Karpas-422 (cell line): ENCODE data around the gene ACTC1. TPM values are rescaled to one million over a fixed set of nuclear protein-coding genes. Genes with fewer than 3 reads are reported as not detected.
"Not testable (repeated sequence)": the region's sequence is repeated elsewhere in the genome, so short reads cannot be mapped to it uniquely, and the experiment has no call there.

Experiments
- DNase-seq: peaks from one replicate; pipeline ENCODE4 v3.0.0-alpha.2; 2015
- H2AFZ ChIP-seq: fragments of 200-600 bp; sonication (generic); 2 replicates; pipeline ENCODE4 v1.6.1; 2014; ENCODE audit warnings: antibody characterized with exemption, low read length, mixed read lengths
- H3K27ac ChIP-seq: fragments of 200-600 bp; sonication (generic); 2 replicates; pipeline ENCODE4 v1.5.1; 2014; ENCODE audit warnings: mild to moderate bottlenecking, low read length, moderate library complexity
- H3K27me3 ChIP-seq: fragments of 200-600 bp; sonication (generic); 2 replicates; pipeline ENCODE4 v1.6.1; 2014; ENCODE audit warnings: low read length, mixed read lengths
- H3K36me3 ChIP-seq: fragments of 200-600 bp; sonication (generic); 2 replicates; pipeline ENCODE4 v1.6.1; 2014; ENCODE audit warnings: low read length, mixed read lengths; ENCODE audit not compliant: insufficient read depth
- H3K4me1 ChIP-seq: fragments of 200-600 bp; sonication (generic); 2 replicates; pipeline ENCODE4 v1.6.1; 2014; ENCODE audit warnings: mild to moderate bottlenecking, low read length, mixed read lengths
- H3K4me2 ChIP-seq: fragments of 200-600 bp; sonication (generic); 2 replicates; pipeline ENCODE4 v1.6.1; 2014; ENCODE audit warnings: low read length, low read depth, mild to moderate bottlenecking; ENCODE audit not compliant: poor library complexity, severe bottlenecking
- H3K4me3 ChIP-seq: fragments of 200-600 bp; sonication (generic); 2 replicates; pipeline ENCODE4 v1.5.1; 2014; ENCODE audit warnings: mild to moderate bottlenecking, antibody characterized with exemption, low read length, mixed read lengths
- H3K79me2 ChIP-seq: fragments of 200-600 bp; sonication (generic); 2 replicates; pipeline ENCODE4 v1.6.1; 2014; ENCODE audit warnings: mild to moderate bottlenecking, low read length, mixed read lengths
- H3K9ac ChIP-seq: fragments of 200-600 bp; sonication (generic); 2 replicates; pipeline ENCODE4 v1.6.0; 2014; ENCODE audit warnings: low read length
- H3K9me2 ChIP-seq: fragments of 200-600 bp; sonication (generic), shearing (Covaris generic); replicated peaks from 2 replicates; pipeline ENCODE4 v1.6.0; 2014; ENCODE audit warnings: mild to moderate bottlenecking, low read length, moderate library complexity; ENCODE audit not compliant: insufficient read depth
- H3K9me3 ChIP-seq: fragments of 300-700, 200-600 bp; sonication (generic); 2 replicates; pipeline ENCODE4 v1.6.1; 2014; ENCODE audit warnings: low read length, mixed read lengths
- H4K20me1 ChIP-seq: fragments of 200-600 bp; sonication (generic); 2 replicates; pipeline ENCODE4 v1.6.1; 2014; ENCODE audit warnings: mild to moderate bottlenecking, antibody characterized with exemption, low read length, low read depth; ENCODE audit not compliant: insufficient read depth
- total RNA-seq: library from RNA; depleted of rRNA; stranded (reverse); fragments of >200 nt; shearing (Covaris generic); gene quantifications from 2 replicates; pipeline ENCODE4 v1.2.3, GENCODE V29; 2014; ENCODE audit warnings: low replicate concordance

Gene ACTC1
- total RNA-seq, 1 experiment from 2014 or later: not detected

DNA sequence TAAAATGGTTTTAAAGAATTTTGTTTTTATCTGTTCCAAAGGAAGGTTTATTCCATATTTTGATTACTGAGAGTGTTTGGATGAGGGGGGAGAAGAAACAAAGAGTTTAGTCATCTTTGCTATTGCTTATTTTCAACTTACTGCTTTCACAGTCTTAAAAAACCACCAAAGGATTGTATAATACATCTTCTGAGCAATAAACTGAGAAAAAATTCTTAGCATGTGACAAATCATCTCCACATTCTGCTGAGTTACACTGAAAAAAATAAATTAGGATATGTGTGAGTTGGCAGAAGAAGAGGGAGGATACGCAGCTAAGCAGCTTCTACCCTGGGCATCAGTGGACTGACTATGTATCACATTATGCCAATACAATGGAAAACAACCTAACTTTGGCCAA, 23.2 kb upstream of the ACTC1 start:
- no peaks in the 10 kb centered on the region for H3K27me3 ChIP-seq
- H2AFZ ChIP-seq: no peak overlapping the region
- no peak overlapping the region for H3K9ac ChIP-seq
- H3K4me1 ChIP-seq: no peaks in the 10 kb centered on the region
- H3K9me3 ChIP-seq: no peaks in the 10 kb centered on the region
- H3K27ac ChIP-seq: no peak overlapping the region
- no peaks in the 10 kb centered on the region for H4K20me1 ChIP-seq
- no peak overlapping the region for H3K4me2 ChIP-seq
- H3K79me2 ChIP-seq: no peaks in the 10 kb centered on the region
- H3K9me2 ChIP-seq: no peaks in the 10 kb centered on the region
- H3K4me3 ChIP-seq: no peak overlapping the region
- no peaks in the 10 kb centered on the region for H3K36me3 ChIP-seq
- DNase-seq: no peak

DNA sequence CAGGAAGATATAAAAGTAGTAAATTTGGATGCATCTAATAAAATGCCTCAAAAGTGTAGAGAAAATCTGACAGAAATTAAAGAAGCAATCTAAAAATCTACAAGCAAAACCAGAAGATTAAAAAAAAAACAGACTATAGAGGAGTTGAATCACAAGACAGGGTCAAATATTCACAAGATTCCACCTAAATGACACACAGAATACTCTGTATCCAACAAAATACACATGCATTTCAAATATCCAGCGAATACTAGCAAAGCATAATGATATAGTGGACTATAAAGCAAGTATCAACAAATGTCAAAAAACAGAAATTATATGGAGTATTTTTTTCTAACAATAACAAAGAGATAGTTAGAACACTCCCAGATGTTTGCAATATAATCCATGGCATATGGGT, 20.5 kb upstream of the ACTC1 start:
- no peaks in the 10 kb centered on the region for H3K9me3 ChIP-seq

DNA sequence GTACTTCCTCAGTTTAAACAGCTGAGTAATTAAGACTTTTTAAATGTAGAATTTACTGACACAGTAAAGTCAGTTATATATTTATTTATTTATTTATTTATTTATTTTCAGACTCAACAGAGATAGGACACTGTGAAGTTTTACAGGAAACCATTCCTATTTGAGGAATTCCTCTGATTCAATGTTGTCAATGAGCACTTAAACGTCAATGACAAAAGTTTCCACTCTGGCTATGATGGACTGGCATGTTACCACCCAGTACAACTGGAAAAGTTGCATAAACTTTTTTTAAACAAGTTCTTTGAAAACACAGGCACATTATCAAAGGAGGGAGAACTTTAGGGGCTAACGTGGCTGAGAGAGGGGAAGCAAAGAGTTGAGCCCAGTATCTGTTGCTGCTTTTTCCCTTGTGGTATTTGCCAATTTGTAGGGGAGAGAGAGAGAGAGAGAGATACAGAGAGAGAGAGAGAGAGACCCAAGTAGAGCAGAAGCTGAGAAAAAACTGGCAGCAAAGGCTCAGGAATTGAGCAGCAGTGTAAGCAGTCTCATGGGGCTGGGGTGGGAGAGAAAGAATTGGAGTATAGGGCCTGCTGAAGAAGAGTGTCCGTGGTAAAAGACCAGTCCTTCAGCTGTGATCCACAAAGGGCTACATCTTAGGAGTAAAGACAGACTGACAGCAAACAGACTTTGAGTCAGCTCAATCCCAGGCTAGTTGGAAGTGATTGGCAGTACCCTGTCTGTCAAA, 18.3 kb upstream of the ACTC1 start:
- Histone ChIP-seq H3K4me3 (no peak overlapping the region), H3K27me3 (no peaks in the 10 kb centered on the region; the same call in 1 of the 2 replicates), H3K4me1 (no peaks in the 10 kb centered on the region), H4K20me1 (no peaks in the 10 kb centered on the region), H3K4me2 (no peak overlapping the region), H3K9me3 (no peaks in the 10 kb centered on the region), H3K36me3 (no peaks in the 10 kb centered on the region), H3K79me2 (no peaks in the 10 kb centered on the region), H3K9ac (no peak overlapping the region), H3K27ac (no peak overlapping the region), H3K9me2 (no peaks in the 10 kb centered on the region), H2AFZ (no peak overlapping the region)
- DNase-seq: no peak

More for the DNA sequence above, 20.5 kb upstream of the ACTC1 start:
- H3K79me2 ChIP-seq: no peaks in the 10 kb centered on the region
- no peaks in the 10 kb centered on the region for H3K4me1 ChIP-seq
- H3K9ac ChIP-seq: no peak overlapping the region
- no peaks in the 10 kb centered on the region for H3K36me3 ChIP-seq
- no peaks in the 10 kb centered on the region; the same call in 1 of the 2 replicates for H3K27me3 ChIP-seq
- H3K4me2 ChIP-seq: no peak overlapping the region
- no peak overlapping the region for H3K27ac ChIP-seq
- no peak overlapping the region for H2AFZ ChIP-seq
- H4K20me1 ChIP-seq: no peaks in the 10 kb centered on the region
- no peak overlapping the region for H3K4me3 ChIP-seq
- H3K9me2 ChIP-seq: no peaks in the 10 kb centered on the region
- DNase-seq: no peak

DNA sequence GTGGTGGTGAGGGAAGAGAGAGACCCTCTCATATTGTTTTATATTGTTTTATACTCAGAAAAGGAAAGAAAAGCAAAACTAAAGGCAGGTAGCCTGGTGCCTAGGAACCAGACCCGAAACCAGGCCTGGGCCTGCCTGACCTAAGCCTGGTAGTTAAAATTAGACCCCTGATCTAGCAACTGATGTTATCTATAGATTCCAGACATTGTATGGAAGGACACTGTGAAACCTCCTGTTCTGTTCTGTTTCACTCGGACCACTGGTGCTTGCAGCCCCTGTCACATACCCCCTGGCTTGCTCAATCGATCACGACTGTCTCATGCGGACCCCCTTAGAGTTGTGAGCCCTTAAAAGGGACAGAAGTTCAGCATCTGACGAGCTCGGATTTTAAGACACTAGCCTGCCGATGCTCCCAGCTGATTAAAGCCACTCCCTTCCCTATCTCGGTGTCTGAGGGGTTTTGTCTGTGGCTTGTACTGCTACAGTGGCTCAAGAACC, 17.6 kb upstream of the ACTC1 start:
- not testable (repeated sequence) for H3K27ac ChIP-seq, H3K9ac ChIP-seq, H3K27me3 ChIP-seq, H3K9me2 ChIP-seq, H3K4me3 ChIP-seq, H2AFZ ChIP-seq, H3K9me3 ChIP-seq, H3K4me2 ChIP-seq, H4K20me1 ChIP-seq, H3K79me2 ChIP-seq, H3K36me3 ChIP-seq, H3K4me1 ChIP-seq, DNase-seq

DNA sequence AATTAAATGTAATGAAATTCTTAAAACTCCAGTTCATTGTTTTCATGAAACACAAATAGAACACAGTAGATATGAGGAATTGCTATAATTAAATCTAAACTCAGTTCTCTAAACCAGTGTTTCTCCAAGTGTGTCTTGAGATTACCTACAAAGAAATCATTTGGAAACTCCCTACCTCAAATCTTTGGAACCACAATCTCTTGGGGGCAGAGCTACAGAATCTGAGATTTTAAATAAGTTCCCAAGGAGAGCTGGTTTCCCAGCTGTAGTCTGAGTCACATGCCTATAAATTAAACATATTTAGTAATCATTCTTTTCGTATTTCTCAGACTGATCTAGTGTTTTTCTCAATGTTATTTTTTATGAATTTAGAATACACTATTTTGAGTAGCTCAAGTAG, 17.0 kb upstream of the ACTC1 start:
- Histone ChIP-seq H3K4me3 (no peak overlapping the region), H3K36me3 (no peaks in the 10 kb centered on the region), H4K20me1 (no peaks in the 10 kb centered on the region), H3K27me3 (no peaks in the 10 kb centered on the region; the same call in 1 of the 2 replicates), H3K4me2 (no peak overlapping the region), H3K27ac (no peak overlapping the region), H3K4me1 (no peaks in the 10 kb centered on the region), H3K9me2 (no peaks in the 10 kb centered on the region), H3K9me3 (no peaks in the 10 kb centered on the region), H3K79me2 (no peaks in the 10 kb centered on the region), H2AFZ (no peak overlapping the region), H3K9ac (no peak overlapping the region)
- no peak for DNase-seq

DNA sequence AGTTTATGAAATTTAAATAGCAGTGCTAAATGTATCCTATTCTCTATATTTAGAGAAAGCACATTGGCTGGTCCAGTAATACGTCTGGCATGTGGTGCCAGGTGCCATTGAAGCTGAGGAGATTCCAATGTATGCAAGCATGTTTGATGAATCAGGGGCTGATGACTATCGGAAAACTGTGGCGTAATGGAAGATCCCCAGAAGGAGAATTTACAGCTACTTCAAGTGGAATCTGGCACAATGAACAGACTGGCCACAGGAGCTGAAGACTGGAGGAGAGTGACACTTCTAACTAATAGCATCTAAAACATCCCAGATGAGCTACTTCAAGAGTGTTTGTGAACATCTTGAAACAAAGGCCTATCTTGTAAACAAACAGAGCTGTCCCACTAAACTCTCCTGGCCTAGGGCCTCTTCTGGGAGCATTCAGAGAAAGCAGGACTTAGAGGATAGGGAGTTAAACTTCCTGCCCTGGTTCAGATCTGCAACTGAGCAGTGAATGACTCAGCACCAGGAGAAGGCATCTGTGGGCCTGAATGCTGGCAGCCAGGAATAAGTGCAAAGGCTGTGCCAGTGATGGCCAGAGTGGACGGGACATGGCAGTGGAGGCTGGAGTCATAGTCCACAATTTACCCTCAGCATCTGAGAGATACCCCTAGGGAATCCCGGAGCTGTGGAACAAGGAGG, 15.2 kb upstream of the ACTC1 start:
- no peak overlapping the region for H3K4me2 ChIP-seq
- no peaks in the 10 kb centered on the region for H3K4me1 ChIP-seq
- H3K79me2 ChIP-seq: no peaks in the 10 kb centered on the region
- DNase-seq: no peak
- no peaks in the 10 kb centered on the region for H3K36me3 ChIP-seq
- no peaks in the 10 kb centered on the region for H3K9me2 ChIP-seq
- no peak overlapping the region for H2AFZ ChIP-seq
- no peaks in the 10 kb centered on the region for H4K20me1 ChIP-seq
- no peaks in the 10 kb centered on the region for H3K9me3 ChIP-seq
- H3K4me3 ChIP-seq: no peak overlapping the region
- H3K27me3 ChIP-seq: no peaks in the 10 kb centered on the region; the same call in 1 of the 2 replicates
- H3K27ac ChIP-seq: no peak overlapping the region
- H3K9ac ChIP-seq: no peak overlapping the region

DNA sequence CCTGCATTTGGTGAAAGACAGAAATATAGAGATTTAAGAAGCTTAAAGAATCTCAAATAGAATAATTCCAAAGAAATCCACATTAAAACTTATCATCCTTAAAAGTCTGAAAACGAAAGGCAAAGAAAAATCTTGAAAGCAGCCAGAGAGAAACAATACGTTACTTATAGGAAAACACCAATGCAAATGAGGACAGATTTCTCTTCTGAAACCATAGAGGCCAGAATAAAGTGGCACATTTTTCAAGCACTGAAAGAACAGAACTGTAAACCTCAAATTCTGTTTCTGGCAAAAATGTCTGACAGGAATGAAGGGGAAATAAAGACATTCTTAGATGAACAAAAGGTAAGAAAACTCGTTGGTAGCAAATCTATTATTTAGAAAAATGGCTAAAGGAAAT, 13.8 kb upstream of the ACTC1 start:
- no peaks in the 10 kb centered on the region for H3K9me3 ChIP-seq

DNA sequence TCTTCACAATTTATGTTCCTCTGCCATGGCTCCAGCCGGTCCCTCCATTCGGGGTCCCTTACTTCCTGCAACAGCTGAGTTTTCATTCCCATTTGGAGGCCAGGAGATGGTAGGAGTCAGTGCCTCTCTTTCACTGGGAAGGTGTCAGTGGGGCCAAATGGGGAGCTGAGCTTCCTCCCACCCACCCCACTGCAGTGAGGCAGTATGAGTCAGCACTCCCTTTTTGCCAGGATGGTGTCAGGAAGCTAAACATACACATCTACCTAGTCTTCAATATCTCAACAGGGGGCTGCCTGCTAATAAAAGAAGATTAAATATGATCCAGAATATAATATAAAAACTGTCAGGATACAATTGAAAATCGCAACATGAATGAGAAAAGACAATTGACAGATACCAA, 12.7 kb upstream of the ACTC1 start:
- no peak for DNase-seq
- H3K4me2 ChIP-seq: no peak overlapping the region
- H2AFZ ChIP-seq: no peak overlapping the region
- no peaks in the 10 kb centered on the region for H3K9me2 ChIP-seq
- no peak overlapping the region for H3K9ac ChIP-seq
- no peaks in the 10 kb centered on the region for H3K36me3 ChIP-seq
- H3K79me2 ChIP-seq: no peaks in the 10 kb centered on the region
- no peaks in the 10 kb centered on the region for H4K20me1 ChIP-seq
- no peaks in the 10 kb centered on the region; the same call in 1 of the 2 replicates for H3K27me3 ChIP-seq
- no peaks in the 10 kb centered on the region for H3K4me1 ChIP-seq
- H3K27ac ChIP-seq: no peak overlapping the region
- no peaks in the 10 kb centered on the region for H3K9me3 ChIP-seq
- H3K4me3 ChIP-seq: no peak overlapping the region

More for the DNA sequence above, 13.8 kb upstream of the ACTC1 start:
- DNase-seq: no peak
- Histone ChIP-seq H2AFZ (no peak overlapping the region), H4K20me1 (no peaks in the 10 kb centered on the region), H3K4me3 (no peak overlapping the region), H3K36me3 (no peaks in the 10 kb centered on the region), H3K4me1 (no peaks in the 10 kb centered on the region), H3K9ac (no peak overlapping the region), H3K27me3 (no peaks in the 10 kb centered on the region; the same call in 1 of the 2 replicates), H3K9me2 (no peaks in the 10 kb centered on the region), H3K27ac (no peak overlapping the region), H3K79me2 (no peaks in the 10 kb centered on the region), H3K4me2 (no peak overlapping the region)
